IMR-90 (cell line): ENCODE results near the gene STARD6. TPM values are rescaled to one million over a fixed set of nuclear protein-coding genes. Genes with fewer than 3 reads are reported as not detected.

Experiments used
- ATAC-seq: fragments of 200-7000 bp; cut with Tn5 transposase; 2 replicates; pipeline ENCODE4 v1.9.1; 2020; ENCODE audit warnings: low read depth, mild to moderate bottlenecking, moderate library complexity
- BruUV-seq: library from RNA; stranded (reverse); fragments of 400-500 nt; replicated peaks from 2 replicates; lab custom pipeline; 2021; lab: Mats Ljungman, UMichigan
- CTCF ChIA-PET: fragments of 300-600 bp; formaldehyde crosslinking; extraction: SDS; loops from one replicate; lab custom pipeline; 2021; ENCODE audit warnings: antibody characterized with exemption; lab: Yijun Ruan, JAX
- POLR2A ChIA-PET: fragments of 300-600 bp; sonication (Branson Sonifier 250); formaldehyde crosslinking; loops from one replicate; lab custom pipeline; 2022; ENCODE audit warnings: antibody characterized with exemption; ENCODE audit not compliant: unreplicated experiment; lab: Charles Lee
- DNase-seq: peaks from one replicate; pipeline ENCODE4 v3.0.0; 2013
- H2AFZ ChIP-seq: replicated peaks from 2 replicates; pipeline ENCODE3; 2013; ENCODE audit warnings: low read length, mild to moderate bottlenecking; ENCODE audit not compliant: poor library complexity
- H2AK5ac ChIP-seq: 2 replicates; pipeline ENCODE4 v1.6.1; 2013; ENCODE audit warnings: low read depth, low read length, inconsistent platforms
- H2AK9ac ChIP-seq: replicated peaks from 2 replicates; pipeline ENCODE3; 2013; ENCODE audit warnings: mild to moderate bottlenecking, low read depth, low read length, moderate library complexity; ENCODE audit not compliant: poor library complexity
- H2BK120ac ChIP-seq: 2 replicates; pipeline ENCODE4 v1.6.1; 2013; ENCODE audit warnings: low read depth, low read length, inconsistent platforms
- H2BK15ac ChIP-seq: 3 replicates; pipeline ENCODE4 v1.6.1; 2013; ENCODE audit warnings: low read depth, low read length, inconsistent platforms
- H2BK20ac ChIP-seq: 2 replicates; pipeline ENCODE4 v1.6.1; 2013; ENCODE audit warnings: low read depth, mild to moderate bottlenecking, inconsistent platforms, low read length, moderate library complexity
- H2BK5ac ChIP-seq: 2 replicates; pipeline ENCODE4 v1.6.1; 2013; ENCODE audit warnings: mild to moderate bottlenecking, low read depth, low read length, inconsistent platforms; ENCODE audit not compliant: poor library complexity, severe bottlenecking
- H3K14ac ChIP-seq: replicated peaks from 2 replicates; pipeline ENCODE4 v1.6.1; 2013; ENCODE audit warnings: low read depth, low read length, inconsistent platforms
- H3K18ac ChIP-seq: 2 replicates; pipeline ENCODE4 v1.6.1; 2013; ENCODE audit warnings: low read depth, low read length, control low read depth
- H3K23ac ChIP-seq: 2 replicates; pipeline ENCODE4 v1.6.1; 2013; ENCODE audit warnings: low read depth, low read length, inconsistent platforms
- H3K27ac ChIP-seq: 2 replicates; pipeline ENCODE4 v1.5.1; 2013; ENCODE audit warnings: mild to moderate bottlenecking, control low read depth, low read length; ENCODE audit not compliant: insufficient read depth
- H3K27me3 ChIP-seq: 2 replicates; pipeline ENCODE4 v1.6.1; 2013; ENCODE audit warnings: low read length; ENCODE audit not compliant: control insufficient read depth, insufficient read depth
- H3K36me3 ChIP-seq: 2 replicates; pipeline ENCODE4 v1.6.1; 2013; ENCODE audit warnings: low read length, mixed read lengths; ENCODE audit not compliant: control insufficient read depth, insufficient read depth
- H3K4ac ChIP-seq: 2 replicates; pipeline ENCODE4 v1.6.1; 2013; ENCODE audit warnings: low read depth, low read length, inconsistent platforms
- H3K4me1 ChIP-seq: 2 replicates; pipeline ENCODE4 v1.6.1; 2013; ENCODE audit warnings: low read length, mixed read lengths; ENCODE audit not compliant: control insufficient read depth, insufficient read depth
- H3K4me2 ChIP-seq: 2 replicates; pipeline ENCODE4 v1.6.1; 2013; ENCODE audit warnings: low read depth, mild to moderate bottlenecking, control low read depth, low read length, moderate library complexity
- H3K4me3 ChIP-seq: 2 replicates; pipeline ENCODE4 v1.5.1; 2013; ENCODE audit warnings: low read depth, mild to moderate bottlenecking, control low read depth, low read length, moderate library complexity; ENCODE audit not compliant: insufficient read depth
- H3K56ac ChIP-seq: 2 replicates; pipeline ENCODE4 v1.6.1; 2013; ENCODE audit warnings: low read length, inconsistent platforms; ENCODE audit not compliant: insufficient read depth; ENCODE audit errors: extremely low read depth
- H3K79me1 ChIP-seq, 2 experiments: 2 replicates each; pipeline ENCODE4 v1.6.1; 2013; ENCODE audit warnings: low read length in 2 of 2, inconsistent platforms in 1 of 2, low read depth in 1 of 2
- H3K9ac ChIP-seq: 2 replicates; pipeline ENCODE4 v1.6.1; 2013; ENCODE audit warnings: low read depth, low read length, control low read depth
- H3K9me1 ChIP-seq: 2 replicates; pipeline ENCODE4 v1.6.1; 2013; ENCODE audit warnings: low read length, inconsistent platforms; ENCODE audit not compliant: insufficient read depth
- H3K9me3 ChIP-seq: 2 replicates; pipeline ENCODE4 v1.6.1; 2013; ENCODE audit warnings: low read length; ENCODE audit not compliant: control insufficient read depth, insufficient read depth
- H4K20me1 ChIP-seq: 2 replicates; pipeline ENCODE4 v1.6.1; 2013; ENCODE audit warnings: low read length, inconsistent platforms; ENCODE audit not compliant: insufficient read depth
- H4K5ac ChIP-seq: 2 replicates; pipeline ENCODE4 v1.6.1; 2013; ENCODE audit warnings: mild to moderate bottlenecking, low read depth, low read length, control low read depth
- H4K8ac ChIP-seq, 2 experiments: 2 replicates each; pipeline ENCODE4 v1.6.1; 2013; ENCODE audit warnings: low read depth in 2 of 2, low read length in 2 of 2, control low read depth in 1 of 2, inconsistent platforms in 1 of 2
- H4K91ac ChIP-seq: 2 replicates; pipeline ENCODE4 v1.6.1; 2013; ENCODE audit warnings: low read depth, low read length, inconsistent platforms; ENCODE audit not compliant: insufficient read depth
- CEBPB ChIP-seq: IDR thresholded peaks from 2 replicates; pipeline ENCODE4 v1.6.1; 2012; ENCODE audit warnings: low read depth, low read length, improper control_type of control experiment
- CHD1 ChIP-seq: IDR thresholded peaks from 2 replicates; pipeline ENCODE4 v1.6.1; 2012; ENCODE audit warnings: low read depth, low read length, improper control_type of control experiment
- CTCF ChIP-seq: conservative IDR thresholded peaks from 2 replicates; pipeline ENCODE4 v1.5.1; 2012; ENCODE audit warnings: mild to moderate bottlenecking, low read depth, low read length, improper control_type of control experiment
- FOS ChIP-seq: fragments of 150-350 bp; IDR thresholded peaks from 2 replicates; pipeline ENCODE4 v1.6.1; 2016; ENCODE audit warnings: low read depth, low read length
- MAFK ChIP-seq: IDR thresholded peaks from 2 replicates; pipeline ENCODE4 v1.6.1; 2012; ENCODE audit warnings: low read depth, low read length, improper control_type of control experiment
- MAZ ChIP-seq: IDR thresholded peaks from 2 replicates; pipeline ENCODE4 v1.6.1; 2012; ENCODE audit warnings: low read depth, mild to moderate bottlenecking, low read length, improper control_type of control experiment, moderate library complexity, borderline replicate concordance
- NFE2L2 ChIP-seq: fragments of 150-350 bp; IDR thresholded peaks from 2 replicates; pipeline ENCODE4 v1.6.1; 2016; ENCODE audit warnings: low read depth, mild to moderate bottlenecking, low read length
- POLR2A ChIP-seq: IDR thresholded peaks from 2 replicates; pipeline ENCODE4 v1.6.1; 2012; ENCODE audit warnings: mild to moderate bottlenecking, low read depth, low read length
- RAD21 ChIP-seq: IDR thresholded peaks from 2 replicates; pipeline ENCODE4 v1.6.1; 2012; ENCODE audit warnings: low read length, improper control_type of control experiment
- SMC3 ChIP-seq: fragments of 150-350 bp; IDR thresholded peaks from 2 replicates; pipeline ENCODE4 v1.6.1; 2016; ENCODE audit warnings: low read depth, mild to moderate bottlenecking, antibody characterized with exemption, low read length, moderate library complexity
- WGBS, 2 experiments: methylation state at CpG; one replicate each; pipeline versions ENCODE4 v1.1.5 to v1.1.7; 2013; ENCODE audit warnings: missing lambda C conversion rate in 2 of 2; ENCODE audit not compliant: insufficient read length in 1 of 2; ENCODE audit errors: extremely low coverage in 2 of 2; 5-methylcytosine and 5-hydroxymethylcytosine counted together
- dilution Hi-C: fragments of 300-500 bp; cut with HindIII; formaldehyde crosslinking; loops from one replicate; pipeline ENCODE4 v1.14.3; 2018; ENCODE audit warnings: low sequenced_read_pairs; ENCODE audit not compliant: unreplicated experiment
- in situ Hi-C: fragments of 300-500 bp; cut with MboI; formaldehyde crosslinking; loops from 3 replicates; pipeline ENCODE4 v1.14.3; 2019; ENCODE audit warnings: low sequenced_read_pairs, inconsistent platforms, mixed read lengths
- intact Hi-C: fragments of 100-400 bp; cut with micrococcal nuclease; formaldehyde crosslinking; loops from 2 replicates; pipeline ENCODE4 v1.10.0; 2022
- polyA plus RNA-seq, 3 experiments: library from polyadenylated mRNA; depleted of rRNA; stranded (reverse); fragments of >200 nt; gene quantifications; 2 replicates each; pipeline ENCODE4 v1.2.3, GENCODE V29; 2012; ENCODE audit warnings: low replicate concordance in 1 of 3
- total RNA-seq: library from RNA; depleted of rRNA; stranded (reverse); fragments of >200 nt; gene quantifications from 2 replicates; pipeline ENCODE4 v1.2.3, GENCODE V29; 2012
- TF ChIP-seq, protein P1 (sequence below): fragments of 150-350 bp; IDR thresholded peaks from 2 replicates; pipeline ENCODE4 v1.6.1; 2017; ENCODE audit warnings: mild to moderate bottlenecking, antibody characterized with exemption, low read length, low read depth

Gene STARD6
- total and polyA plus RNA-seq, 2 of the 4 experiments (the other 2 are of a cell fraction) = not detected

DNA sequence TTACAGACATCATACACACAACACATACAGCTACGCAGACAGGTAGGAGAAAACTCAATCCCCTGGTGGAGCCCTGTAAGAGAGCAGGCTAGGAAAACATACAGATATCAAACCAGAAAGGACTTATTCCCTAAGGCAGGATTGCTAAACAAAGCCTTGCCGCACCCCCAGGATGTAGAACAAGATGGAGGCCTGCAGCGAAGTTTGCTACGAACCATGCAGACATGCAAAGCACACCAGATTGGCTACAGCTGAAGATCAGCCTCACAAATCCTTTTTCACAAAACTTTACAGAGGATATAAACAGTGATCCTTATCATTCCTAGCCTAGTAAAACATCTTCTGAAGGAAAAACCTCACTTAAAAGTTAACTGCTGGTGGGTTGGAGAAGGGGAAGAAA, 28.4 kb upstream of the STARD6 start:
- dilution Hi-C loops = no loop called here
- Histone ChIP-seq H3K56ac (no peak overlapping the region), H4K20me1 (no peaks in the 10 kb centered on the region), H3K9me1 (no peaks in the 10 kb centered on the region), H4K91ac (no peak overlapping the region), H3K9ac (no peak overlapping the region), H3K4me1 (no peaks in the 10 kb centered on the region), H3K4me2 (no peak overlapping the region), H3K79me1 (no peaks in the 10 kb centered on the region), H3K27me3 (no peaks in the 10 kb centered on the region), H3K4ac (no peak overlapping the region), H4K8ac (no peak overlapping the region), H3K36me3 (no peaks in the 10 kb centered on the region), H2BK20ac (no peak overlapping the region), H2AK5ac (no peak overlapping the region), H2BK120ac (no peak overlapping the region), H3K18ac (no peak overlapping the region), H3K4me3 (no peak overlapping the region), H2BK15ac (no peak overlapping the region), H3K27ac (no peak overlapping the region), H3K14ac (no peak overlapping the region), H3K23ac (no peak overlapping the region), H2BK5ac (no peak overlapping the region), H3K9me3 (no peaks in the 10 kb centered on the region), H4K5ac (no peak overlapping the region), H2AK9ac (no peak overlapping the region), H2AFZ (no peak overlapping the region)
- POLR2A ChIA-PET = no interaction called here
- ATAC-seq = no peak
- WGBS, 2 experiments = no CpG with 5 or more reads among the region's 4 CpGs
- TF ChIP-seq CTCF (no peak), SMC3 (no peak), MAZ (no peak), RAD21 (no peak), CEBPB (no peak), NFE2L2 (no peak), POLR2A (no peak), CHD1 (no peak), FOS (no peak), MAFK (no peak)
- TF ChIP-seq, protein P1, sequence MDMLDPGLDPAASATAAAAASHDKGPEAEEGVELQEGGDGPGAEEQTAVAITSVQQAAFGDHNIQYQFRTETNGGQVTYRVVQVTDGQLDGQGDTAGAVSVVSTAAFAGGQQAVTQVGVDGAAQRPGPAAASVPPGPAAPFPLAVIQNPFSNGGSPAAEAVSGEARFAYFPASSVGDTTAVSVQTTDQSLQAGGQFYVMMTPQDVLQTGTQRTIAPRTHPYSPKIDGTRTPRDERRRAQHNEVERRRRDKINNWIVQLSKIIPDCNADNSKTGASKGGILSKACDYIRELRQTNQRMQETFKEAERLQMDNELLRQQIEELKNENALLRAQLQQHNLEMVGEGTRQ = no peak
- intact Hi-C loops = no loop called here
- in situ Hi-C loops = loop anchor here (10.0 kb wide), 1 partner anchor 589 kb away; no protein-coding TSS in a partner anchor
- no peak for DNase-seq
- BruUV-seq = no TSS peak
- CTCF ChIA-PET = interaction anchor here (1.6 kb wide), 1 partner anchor 25 kb away, joined by 3 read pairs; no protein-coding TSS in a partner anchor
